K562 (cell line): Measurements from ENCODE around the gene LY6G6D. TPM values are rescaled to one million over a fixed set of nuclear protein-coding genes. Genes with fewer than 3 reads are reported as not detected.

ENCODE experiments used
- HMG20B ChIP-seq: fragments of 250-450 bp; sonication (Bioruptor Pico); IDR thresholded peaks from 2 replicates; pipeline ENCODE4 v1.5.0; 2021; ENCODE audit warnings: mild to moderate bottlenecking
- NR0B1 ChIP-seq: fragments of 450-650 bp; IDR thresholded peaks from one replicate; pipeline ENCODE4 v1.6.1; 2018; ENCODE audit warnings: mild to moderate bottlenecking, moderate library complexity; ENCODE audit not compliant: partially characterized antibody
- TSC22D4 ChIP-seq: fragments of 450-650 bp; IDR thresholded peaks from 2 replicates; pipeline ENCODE4 v1.6.1; 2016; ENCODE audit warnings: missing genetic modification characterization, missing biosample characterization, control low read depth
- ZBTB40 ChIP-seq, 2 experiments: fragments of 450-650 bp in 1 of 2; sonication (generic) in 1 of 2; formaldehyde crosslinking in 1 of 2; IDR thresholded peaks; 2 replicates each; pipeline versions ENCODE4 v1.7.1 to v1.9.0; 2016 to 2022; ENCODE audit warnings: inconsistent platforms in 1 of 2, mild to moderate bottlenecking in 1 of 2, missing genetic modification reagents in 1 of 2
- polyA plus RNA-seq, 8 experiments: library from polyadenylated mRNA; depleted of rRNA in 4 of 8; stranded (reverse) in 5 of 8; unstranded in 3 of 8; fragments of >200 nt; fragmentation: Nextera tagmentation in 2 of 8; fragmentation: Illumina TruSeq in 1 of 8; extraction: Ambion mirVana in 2 of 8; extraction: Trizol in 1 of 8; gene quantifications; 2 replicates each; pipeline versions ENCODE4 v1.2.1 to v1.2.3, GENCODE V29; 2011 to 2014; ENCODE audit warnings: inconsistent platforms in 1 of 8, missing spikeins in 1 of 8
- total RNA-seq, 7 experiments: library from RNA; depleted of rRNA in 6 of 7; stranded (reverse); fragments of >200 nt in 6 of 7; fragmentation: Illumina TruSeq in 2 of 7; extraction: Trizol in 2 of 7; gene quantifications; 2 replicates each; pipeline versions ENCODE4 v1.2.1 to v1.2.3, GENCODE V29; 2011 to 2021; ENCODE audit warnings: low replicate concordance in 1 of 7
- TF ChIP-seq, protein P1 (sequence below): fragments of 450-650 bp; IDR thresholded peaks from 2 replicates; pipeline ENCODE4 v1.6.1; 2016; ENCODE audit warnings: mild to moderate bottlenecking, moderate library complexity

The LY6G6D gene
- total and polyA plus RNA-seq, 9 of the 15 experiments (the other 6 are each of a cell fraction or from before 2014, with no cell fraction given) = 0.30 to 0.38 TPM; not detected in 7

- TF ChIP-seq, protein P1, sequence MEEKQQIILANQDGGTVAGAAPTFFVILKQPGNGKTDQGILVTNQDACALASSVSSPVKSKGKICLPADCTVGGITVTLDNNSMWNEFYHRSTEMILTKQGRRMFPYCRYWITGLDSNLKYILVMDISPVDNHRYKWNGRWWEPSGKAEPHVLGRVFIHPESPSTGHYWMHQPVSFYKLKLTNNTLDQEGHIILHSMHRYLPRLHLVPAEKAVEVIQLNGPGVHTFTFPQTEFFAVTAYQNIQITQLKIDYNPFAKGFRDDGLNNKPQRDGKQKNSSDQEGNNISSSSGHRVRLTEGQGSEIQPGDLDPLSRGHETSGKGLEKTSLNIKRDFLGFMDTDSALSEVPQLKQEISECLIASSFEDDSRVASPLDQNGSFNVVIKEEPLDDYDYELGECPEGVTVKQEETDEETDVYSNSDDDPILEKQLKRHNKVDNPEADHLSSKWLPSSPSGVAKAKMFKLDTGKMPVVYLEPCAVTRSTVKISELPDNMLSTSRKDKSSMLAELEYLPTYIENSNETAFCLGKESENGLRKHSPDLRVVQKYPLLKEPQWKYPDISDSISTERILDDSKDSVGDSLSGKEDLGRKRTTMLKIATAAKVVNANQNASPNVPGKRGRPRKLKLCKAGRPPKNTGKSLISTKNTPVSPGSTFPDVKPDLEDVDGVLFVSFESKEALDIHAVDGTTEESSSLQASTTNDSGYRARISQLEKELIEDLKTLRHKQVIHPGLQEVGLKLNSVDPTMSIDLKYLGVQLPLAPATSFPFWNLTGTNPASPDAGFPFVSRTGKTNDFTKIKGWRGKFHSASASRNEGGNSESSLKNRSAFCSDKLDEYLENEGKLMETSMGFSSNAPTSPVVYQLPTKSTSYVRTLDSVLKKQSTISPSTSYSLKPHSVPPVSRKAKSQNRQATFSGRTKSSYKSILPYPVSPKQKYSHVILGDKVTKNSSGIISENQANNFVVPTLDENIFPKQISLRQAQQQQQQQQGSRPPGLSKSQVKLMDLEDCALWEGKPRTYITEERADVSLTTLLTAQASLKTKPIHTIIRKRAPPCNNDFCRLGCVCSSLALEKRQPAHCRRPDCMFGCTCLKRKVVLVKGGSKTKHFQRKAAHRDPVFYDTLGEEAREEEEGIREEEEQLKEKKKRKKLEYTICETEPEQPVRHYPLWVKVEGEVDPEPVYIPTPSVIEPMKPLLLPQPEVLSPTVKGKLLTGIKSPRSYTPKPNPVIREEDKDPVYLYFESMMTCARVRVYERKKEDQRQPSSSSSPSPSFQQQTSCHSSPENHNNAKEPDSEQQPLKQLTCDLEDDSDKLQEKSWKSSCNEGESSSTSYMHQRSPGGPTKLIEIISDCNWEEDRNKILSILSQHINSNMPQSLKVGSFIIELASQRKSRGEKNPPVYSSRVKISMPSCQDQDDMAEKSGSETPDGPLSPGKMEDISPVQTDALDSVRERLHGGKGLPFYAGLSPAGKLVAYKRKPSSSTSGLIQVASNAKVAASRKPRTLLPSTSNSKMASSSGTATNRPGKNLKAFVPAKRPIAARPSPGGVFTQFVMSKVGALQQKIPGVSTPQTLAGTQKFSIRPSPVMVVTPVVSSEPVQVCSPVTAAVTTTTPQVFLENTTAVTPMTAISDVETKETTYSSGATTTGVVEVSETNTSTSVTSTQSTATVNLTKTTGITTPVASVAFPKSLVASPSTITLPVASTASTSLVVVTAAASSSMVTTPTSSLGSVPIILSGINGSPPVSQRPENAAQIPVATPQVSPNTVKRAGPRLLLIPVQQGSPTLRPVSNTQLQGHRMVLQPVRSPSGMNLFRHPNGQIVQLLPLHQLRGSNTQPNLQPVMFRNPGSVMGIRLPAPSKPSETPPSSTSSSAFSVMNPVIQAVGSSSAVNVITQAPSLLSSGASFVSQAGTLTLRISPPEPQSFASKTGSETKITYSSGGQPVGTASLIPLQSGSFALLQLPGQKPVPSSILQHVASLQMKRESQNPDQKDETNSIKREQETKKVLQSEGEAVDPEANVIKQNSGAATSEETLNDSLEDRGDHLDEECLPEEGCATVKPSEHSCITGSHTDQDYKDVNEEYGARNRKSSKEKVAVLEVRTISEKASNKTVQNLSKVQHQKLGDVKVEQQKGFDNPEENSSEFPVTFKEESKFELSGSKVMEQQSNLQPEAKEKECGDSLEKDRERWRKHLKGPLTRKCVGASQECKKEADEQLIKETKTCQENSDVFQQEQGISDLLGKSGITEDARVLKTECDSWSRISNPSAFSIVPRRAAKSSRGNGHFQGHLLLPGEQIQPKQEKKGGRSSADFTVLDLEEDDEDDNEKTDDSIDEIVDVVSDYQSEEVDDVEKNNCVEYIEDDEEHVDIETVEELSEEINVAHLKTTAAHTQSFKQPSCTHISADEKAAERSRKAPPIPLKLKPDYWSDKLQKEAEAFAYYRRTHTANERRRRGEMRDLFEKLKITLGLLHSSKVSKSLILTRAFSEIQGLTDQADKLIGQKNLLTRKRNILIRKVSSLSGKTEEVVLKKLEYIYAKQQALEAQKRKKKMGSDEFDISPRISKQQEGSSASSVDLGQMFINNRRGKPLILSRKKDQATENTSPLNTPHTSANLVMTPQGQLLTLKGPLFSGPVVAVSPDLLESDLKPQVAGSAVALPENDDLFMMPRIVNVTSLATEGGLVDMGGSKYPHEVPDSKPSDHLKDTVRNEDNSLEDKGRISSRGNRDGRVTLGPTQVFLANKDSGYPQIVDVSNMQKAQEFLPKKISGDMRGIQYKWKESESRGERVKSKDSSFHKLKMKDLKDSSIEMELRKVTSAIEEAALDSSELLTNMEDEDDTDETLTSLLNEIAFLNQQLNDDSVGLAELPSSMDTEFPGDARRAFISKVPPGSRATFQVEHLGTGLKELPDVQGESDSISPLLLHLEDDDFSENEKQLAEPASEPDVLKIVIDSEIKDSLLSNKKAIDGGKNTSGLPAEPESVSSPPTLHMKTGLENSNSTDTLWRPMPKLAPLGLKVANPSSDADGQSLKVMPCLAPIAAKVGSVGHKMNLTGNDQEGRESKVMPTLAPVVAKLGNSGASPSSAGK = no peak
- TF ChIP-seq ZBTB40 (IDR thresholded peaks at IDR 0.05) (no peak), ZBTB40 (CRISPR knock-in tag; IDR thresholded peaks at IDR 0.05) (no peak), HMG20B (CRISPR knock-in tag) (no peak), NR0B1 (no peak), TSC22D4 (tag) (no peak)
Observed at GRCh38 chr6:31733734-31734133, 18.6 kb downstream of the LY6G6D start (continued).
